A549 (cell line): ENCODE results near the gene NPHS1.

Experiments
- CEBPB ChIP-seq, 2 experiments: fragments of >200 bp in 1 of 2; sonication (Bioruptor Twin) in 1 of 2; formaldehyde crosslinking in 1 of 2; IDR thresholded peaks; 2 replicates each; pipeline ENCODE4 v1.6.1; 2012 to 2016
- GATA3 ChIP-seq: IDR thresholded peaks from 2 replicates; pipeline ENCODE4 v1.6.1; 2012; ENCODE audit warnings: borderline replicate concordance
- MAFK ChIP-seq: fragments of 450-650 bp; IDR thresholded peaks from 2 replicates; pipeline ENCODE4 v1.6.1; 2014; ENCODE audit not compliant: partially characterized antibody
- MYC ChIP-seq: IDR thresholded peaks from 2 replicates; pipeline ENCODE4 v1.6.1; 2012; ENCODE audit warnings: mild to moderate bottlenecking, inconsistent platforms, low read length, improper control_type of control experiment, borderline replicate concordance
- POLR2A ChIP-seq: IDR thresholded peaks from 2 replicates; pipeline ENCODE4 v1.6.1; 2012; ENCODE audit warnings: mild to moderate bottlenecking, low read length
- RCOR1 ChIP-seq: fragments of 150-350 bp; IDR thresholded peaks from 2 replicates; pipeline ENCODE4 v1.6.1; 2014; ENCODE audit warnings: antibody characterized with exemption, low read length, low read depth
- SMC3 ChIP-seq: fragments of >200 bp; sonication (Bioruptor Twin); formaldehyde crosslinking; IDR thresholded peaks from 3 replicates; pipeline ENCODE4 v1.6.1; 2018; ENCODE audit warnings: inconsistent platforms
- SREBF2 ChIP-seq: fragments of 450-650 bp; IDR thresholded peaks from 2 replicates; pipeline ENCODE4 v1.6.1; 2014; ENCODE audit warnings: mild to moderate bottlenecking, moderate library complexity
- TF ChIP-seq, protein P1 (sequence below): fragments of >200 bp; sonication (Bioruptor Twin); formaldehyde crosslinking; IDR thresholded peaks from 3 replicates; pipeline ENCODE4 v1.5.1; 2016
- TF ChIP-seq, protein P2 (sequence below): fragments of 150-350 bp; IDR thresholded peaks from 2 replicates; pipeline ENCODE4 v1.6.1; 2014; ENCODE audit warnings: low read depth, mild to moderate bottlenecking, low read length
- TF ChIP-seq, protein P3 (sequence below): fragments of 250-450 bp; sonication (Bioruptor Pico); IDR thresholded peaks from 2 replicates; pipeline ENCODE4 v1.5.0; 2021; ENCODE audit warnings: mild to moderate bottlenecking, moderate library complexity, borderline replicate concordance
- TF ChIP-seq, protein P4 (sequence below): fragments of 200-600 bp; sonication (generic); IDR thresholded peaks from 2 replicates; pipeline ENCODE4 v1.6.1; 2016; ENCODE audit warnings: antibody characterized with exemption, mild to moderate bottlenecking, moderate library complexity
- TF ChIP-seq, protein P5 (sequence below): IDR thresholded peaks from 2 replicates; pipeline ENCODE4 v1.6.1; 2012

DNA sequence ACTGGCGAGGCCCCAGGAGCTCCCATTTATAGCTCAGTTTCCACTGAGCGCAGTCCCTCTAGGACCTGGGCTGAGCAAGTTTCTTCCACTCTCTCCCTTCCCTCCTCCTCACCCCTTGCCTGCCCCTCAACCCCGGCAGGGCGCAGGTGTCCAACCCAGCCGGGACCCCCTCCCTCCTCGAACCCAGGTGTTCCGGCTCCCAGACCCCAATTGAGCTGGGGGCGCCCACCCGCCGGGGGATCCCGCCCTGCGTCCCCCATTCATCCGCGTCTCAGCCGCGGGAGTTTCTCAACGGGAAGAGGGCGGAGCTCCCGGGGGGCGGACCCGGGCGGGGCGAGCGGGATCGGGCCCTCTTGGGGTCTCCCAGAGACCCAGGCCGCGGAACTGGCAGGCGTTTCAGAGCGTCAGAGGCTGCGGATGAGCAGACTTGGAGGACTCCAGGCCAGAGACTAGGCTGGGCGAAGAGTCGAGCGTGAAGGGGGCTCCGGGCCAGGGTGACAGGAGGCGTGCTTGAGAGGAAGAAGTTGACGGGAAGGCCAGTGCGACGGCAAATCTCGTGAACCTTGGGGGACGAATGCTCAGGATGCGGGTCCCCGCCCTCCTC, 4.3 kb upstream of the NPHS1 start, which contains the start of gene KIRREL2:
- TF ChIP-seq POLR2A (no peak), MAFK (no peak), SMC3 (no peak), GATA3 (no peak), MYC (no peak), RCOR1 (no peak), CEBPB (IDR thresholded peaks at IDR 0.05) (no peak), SREBF2 (no peak)
- TF ChIP-seq, protein P1, sequence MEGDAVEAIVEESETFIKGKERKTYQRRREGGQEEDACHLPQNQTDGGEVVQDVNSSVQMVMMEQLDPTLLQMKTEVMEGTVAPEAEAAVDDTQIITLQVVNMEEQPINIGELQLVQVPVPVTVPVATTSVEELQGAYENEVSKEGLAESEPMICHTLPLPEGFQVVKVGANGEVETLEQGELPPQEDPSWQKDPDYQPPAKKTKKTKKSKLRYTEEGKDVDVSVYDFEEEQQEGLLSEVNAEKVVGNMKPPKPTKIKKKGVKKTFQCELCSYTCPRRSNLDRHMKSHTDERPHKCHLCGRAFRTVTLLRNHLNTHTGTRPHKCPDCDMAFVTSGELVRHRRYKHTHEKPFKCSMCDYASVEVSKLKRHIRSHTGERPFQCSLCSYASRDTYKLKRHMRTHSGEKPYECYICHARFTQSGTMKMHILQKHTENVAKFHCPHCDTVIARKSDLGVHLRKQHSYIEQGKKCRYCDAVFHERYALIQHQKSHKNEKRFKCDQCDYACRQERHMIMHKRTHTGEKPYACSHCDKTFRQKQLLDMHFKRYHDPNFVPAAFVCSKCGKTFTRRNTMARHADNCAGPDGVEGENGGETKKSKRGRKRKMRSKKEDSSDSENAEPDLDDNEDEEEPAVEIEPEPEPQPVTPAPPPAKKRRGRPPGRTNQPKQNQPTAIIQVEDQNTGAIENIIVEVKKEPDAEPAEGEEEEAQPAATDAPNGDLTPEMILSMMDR = no peak
- TF ChIP-seq, protein P2, sequence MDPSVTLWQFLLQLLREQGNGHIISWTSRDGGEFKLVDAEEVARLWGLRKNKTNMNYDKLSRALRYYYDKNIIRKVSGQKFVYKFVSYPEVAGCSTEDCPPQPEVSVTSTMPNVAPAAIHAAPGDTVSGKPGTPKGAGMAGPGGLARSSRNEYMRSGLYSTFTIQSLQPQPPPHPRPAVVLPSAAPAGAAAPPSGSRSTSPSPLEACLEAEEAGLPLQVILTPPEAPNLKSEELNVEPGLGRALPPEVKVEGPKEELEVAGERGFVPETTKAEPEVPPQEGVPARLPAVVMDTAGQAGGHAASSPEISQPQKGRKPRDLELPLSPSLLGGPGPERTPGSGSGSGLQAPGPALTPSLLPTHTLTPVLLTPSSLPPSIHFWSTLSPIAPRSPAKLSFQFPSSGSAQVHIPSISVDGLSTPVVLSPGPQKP = no peak
- TF ChIP-seq, protein P3, sequence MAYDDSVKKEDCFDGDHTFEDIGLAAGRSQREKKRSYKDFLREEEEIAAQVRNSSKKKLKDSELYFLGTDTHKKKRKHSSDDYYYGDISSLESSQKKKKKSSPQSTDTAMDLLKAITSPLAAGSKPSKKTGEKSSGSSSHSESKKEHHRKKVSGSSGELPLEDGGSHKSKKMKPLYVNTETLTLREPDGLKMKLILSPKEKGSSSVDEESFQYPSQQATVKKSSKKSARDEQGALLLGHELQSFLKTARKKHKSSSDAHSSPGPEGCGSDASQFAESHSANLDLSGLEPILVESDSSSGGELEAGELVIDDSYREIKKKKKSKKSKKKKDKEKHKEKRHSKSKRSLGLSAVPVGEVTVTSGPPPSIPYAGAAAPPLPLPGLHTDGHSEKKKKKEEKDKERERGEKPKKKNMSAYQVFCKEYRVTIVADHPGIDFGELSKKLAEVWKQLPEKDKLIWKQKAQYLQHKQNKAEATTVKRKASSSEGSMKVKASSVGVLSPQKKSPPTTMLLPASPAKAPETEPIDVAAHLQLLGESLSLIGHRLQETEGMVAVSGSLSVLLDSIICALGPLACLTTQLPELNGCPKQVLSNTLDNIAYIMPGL (CRISPR knock-in tag) = no peak
- TF ChIP-seq, protein P4, sequence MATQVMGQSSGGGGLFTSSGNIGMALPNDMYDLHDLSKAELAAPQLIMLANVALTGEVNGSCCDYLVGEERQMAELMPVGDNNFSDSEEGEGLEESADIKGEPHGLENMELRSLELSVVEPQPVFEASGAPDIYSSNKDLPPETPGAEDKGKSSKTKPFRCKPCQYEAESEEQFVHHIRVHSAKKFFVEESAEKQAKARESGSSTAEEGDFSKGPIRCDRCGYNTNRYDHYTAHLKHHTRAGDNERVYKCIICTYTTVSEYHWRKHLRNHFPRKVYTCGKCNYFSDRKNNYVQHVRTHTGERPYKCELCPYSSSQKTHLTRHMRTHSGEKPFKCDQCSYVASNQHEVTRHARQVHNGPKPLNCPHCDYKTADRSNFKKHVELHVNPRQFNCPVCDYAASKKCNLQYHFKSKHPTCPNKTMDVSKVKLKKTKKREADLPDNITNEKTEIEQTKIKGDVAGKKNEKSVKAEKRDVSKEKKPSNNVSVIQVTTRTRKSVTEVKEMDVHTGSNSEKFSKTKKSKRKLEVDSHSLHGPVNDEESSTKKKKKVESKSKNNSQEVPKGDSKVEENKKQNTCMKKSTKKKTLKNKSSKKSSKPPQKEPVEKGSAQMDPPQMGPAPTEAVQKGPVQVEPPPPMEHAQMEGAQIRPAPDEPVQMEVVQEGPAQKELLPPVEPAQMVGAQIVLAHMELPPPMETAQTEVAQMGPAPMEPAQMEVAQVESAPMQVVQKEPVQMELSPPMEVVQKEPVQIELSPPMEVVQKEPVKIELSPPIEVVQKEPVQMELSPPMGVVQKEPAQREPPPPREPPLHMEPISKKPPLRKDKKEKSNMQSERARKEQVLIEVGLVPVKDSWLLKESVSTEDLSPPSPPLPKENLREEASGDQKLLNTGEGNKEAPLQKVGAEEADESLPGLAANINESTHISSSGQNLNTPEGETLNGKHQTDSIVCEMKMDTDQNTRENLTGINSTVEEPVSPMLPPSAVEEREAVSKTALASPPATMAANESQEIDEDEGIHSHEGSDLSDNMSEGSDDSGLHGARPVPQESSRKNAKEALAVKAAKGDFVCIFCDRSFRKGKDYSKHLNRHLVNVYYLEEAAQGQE = 0 out of 2 replicates have a peak, but pooled peaks have one; percentile 34
- TF ChIP-seq, protein P5, sequence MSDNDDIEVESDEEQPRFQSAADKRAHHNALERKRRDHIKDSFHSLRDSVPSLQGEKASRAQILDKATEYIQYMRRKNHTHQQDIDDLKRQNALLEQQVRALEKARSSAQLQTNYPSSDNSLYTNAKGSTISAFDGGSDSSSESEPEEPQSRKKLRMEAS = peak; percentile 41; the same call in 1 of the 2 replicates
